ENCODE results near the gene WNT3A.

The WNT3A gene

DNA sequence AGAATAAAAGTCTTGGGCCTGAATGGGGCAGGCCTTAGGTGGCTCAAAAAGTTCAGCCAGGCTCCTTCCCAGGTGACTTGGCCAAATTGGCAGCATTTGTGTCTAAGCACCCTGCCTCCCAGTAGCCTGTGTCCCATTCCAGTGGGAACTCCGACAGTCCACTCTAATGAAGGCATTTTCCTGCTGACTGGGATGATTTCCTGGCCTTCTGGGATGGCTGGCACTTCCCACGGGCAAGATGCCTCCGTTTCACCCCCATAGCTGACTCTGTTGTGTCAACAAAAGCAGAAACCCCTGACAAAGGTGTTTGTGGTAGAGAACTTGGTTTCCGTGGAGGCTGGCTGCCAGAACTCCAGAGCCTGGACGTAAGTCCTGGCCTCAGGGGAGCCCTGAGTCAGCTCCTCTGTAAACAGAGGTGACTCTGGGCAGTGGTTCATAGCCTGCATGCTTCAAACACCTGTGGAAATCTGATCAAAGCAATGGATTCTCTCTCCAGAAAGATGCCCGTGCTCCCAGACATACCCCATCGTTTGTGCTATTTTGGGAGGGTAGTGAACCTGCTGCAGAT is 36.6 kb downstream of the WNT3A start:
- in situ Hi-C loops (cut with MboI; ENCODE audit: low pct_unique_long_range_greater_than_20kb, low sequenced_read_pairs, unreplicated experiment): no loop called here
- TF ChIP-seq, protein P1, sequence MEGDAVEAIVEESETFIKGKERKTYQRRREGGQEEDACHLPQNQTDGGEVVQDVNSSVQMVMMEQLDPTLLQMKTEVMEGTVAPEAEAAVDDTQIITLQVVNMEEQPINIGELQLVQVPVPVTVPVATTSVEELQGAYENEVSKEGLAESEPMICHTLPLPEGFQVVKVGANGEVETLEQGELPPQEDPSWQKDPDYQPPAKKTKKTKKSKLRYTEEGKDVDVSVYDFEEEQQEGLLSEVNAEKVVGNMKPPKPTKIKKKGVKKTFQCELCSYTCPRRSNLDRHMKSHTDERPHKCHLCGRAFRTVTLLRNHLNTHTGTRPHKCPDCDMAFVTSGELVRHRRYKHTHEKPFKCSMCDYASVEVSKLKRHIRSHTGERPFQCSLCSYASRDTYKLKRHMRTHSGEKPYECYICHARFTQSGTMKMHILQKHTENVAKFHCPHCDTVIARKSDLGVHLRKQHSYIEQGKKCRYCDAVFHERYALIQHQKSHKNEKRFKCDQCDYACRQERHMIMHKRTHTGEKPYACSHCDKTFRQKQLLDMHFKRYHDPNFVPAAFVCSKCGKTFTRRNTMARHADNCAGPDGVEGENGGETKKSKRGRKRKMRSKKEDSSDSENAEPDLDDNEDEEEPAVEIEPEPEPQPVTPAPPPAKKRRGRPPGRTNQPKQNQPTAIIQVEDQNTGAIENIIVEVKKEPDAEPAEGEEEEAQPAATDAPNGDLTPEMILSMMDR (IDR thresholded peaks at IDR 0.05; ENCODE audit: extremely low read depth, insufficient read depth, missing control alignments): no peak
- DNase-seq (ENCODE audit: low spot score): no peak

DNA sequence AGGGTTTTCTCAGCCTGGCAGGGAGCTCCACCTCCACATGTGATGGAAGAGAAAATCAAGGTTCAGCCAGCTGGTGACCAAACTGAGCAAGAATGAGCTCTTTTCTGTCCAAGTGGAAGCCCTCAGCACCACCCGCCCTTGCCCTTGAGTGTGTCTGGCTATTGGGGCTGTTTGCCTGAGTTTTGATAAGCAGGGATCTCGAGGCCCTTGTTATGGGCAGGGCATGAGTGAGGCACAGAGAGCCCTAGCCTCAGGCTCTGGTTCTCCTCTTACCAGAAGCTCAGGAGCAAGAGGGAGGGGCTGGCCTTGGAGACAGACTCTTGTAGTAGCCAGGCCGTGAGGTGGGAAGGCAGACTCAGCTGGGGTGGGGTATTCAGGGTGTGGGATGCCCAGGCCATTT is 38.2 kb downstream of the WNT3A start:
- in situ Hi-C loops (cut with MboI; ENCODE audit: low pct_unique_long_range_greater_than_20kb, low sequenced_read_pairs, unreplicated experiment): no loop called here
- TF ChIP-seq, protein P1 (IDR thresholded peaks at IDR 0.05; ENCODE audit: extremely low read depth, insufficient read depth, missing control alignments): no peak
- DNase-seq (ENCODE audit: low spot score): no peak

DNA sequence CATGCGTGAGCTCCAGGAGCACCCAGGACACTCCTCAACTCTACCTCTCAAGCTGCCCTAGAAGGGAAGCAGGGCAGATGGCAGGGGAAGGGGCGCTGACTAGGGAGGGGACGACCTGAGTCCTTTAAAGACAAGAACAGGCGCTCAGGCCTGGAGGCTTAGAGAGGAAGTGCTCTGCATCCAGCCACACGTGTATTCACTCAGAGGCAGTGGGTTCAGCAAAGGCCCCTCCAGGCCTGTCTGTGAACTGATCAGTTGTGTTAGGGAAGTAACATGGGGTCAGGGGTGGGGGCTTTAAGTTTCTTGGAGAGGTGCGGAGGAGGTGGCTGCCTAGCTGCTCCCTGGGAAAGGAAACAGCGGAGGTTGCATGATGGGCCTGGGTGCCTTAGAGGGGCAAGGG is 38.6 kb downstream of the WNT3A start:
- DNase-seq (ENCODE audit: low spot score): no peak
- TF ChIP-seq, protein P1 (IDR thresholded peaks at IDR 0.05; ENCODE audit: extremely low read depth, insufficient read depth, missing control alignments): no peak
- in situ Hi-C loops (cut with MboI; ENCODE audit: low pct_unique_long_range_greater_than_20kb, low sequenced_read_pairs, unreplicated experiment): no loop called here

DNA sequence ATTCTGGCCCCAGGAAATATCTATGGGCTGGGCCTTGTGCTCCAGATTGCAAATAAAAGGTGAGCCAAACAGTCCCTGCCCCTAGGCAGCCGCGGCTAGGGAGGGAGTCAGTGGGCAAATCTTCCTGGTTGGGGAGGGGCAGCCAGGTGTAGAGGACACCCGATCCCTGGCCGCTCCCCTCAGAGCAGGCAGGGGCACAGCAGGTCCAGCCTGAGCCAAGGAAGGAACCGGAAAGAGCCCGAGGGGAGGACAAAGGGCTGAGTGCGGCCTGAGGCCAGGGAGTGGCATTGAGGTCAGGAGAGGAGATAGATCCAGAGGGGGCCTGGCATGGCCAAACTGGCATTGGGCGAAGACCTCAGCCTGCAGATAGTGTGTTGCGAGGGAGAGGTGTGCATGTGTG is 39.1 kb downstream of the WNT3A start:
- in situ Hi-C loops (cut with MboI; ENCODE audit: low pct_unique_long_range_greater_than_20kb, low sequenced_read_pairs, unreplicated experiment): no loop called here
- DNase-seq (ENCODE audit: low spot score): no peak
- TF ChIP-seq, protein P1 (IDR thresholded peaks at IDR 0.05; ENCODE audit: extremely low read depth, insufficient read depth, missing control alignments): no peak

DNA sequence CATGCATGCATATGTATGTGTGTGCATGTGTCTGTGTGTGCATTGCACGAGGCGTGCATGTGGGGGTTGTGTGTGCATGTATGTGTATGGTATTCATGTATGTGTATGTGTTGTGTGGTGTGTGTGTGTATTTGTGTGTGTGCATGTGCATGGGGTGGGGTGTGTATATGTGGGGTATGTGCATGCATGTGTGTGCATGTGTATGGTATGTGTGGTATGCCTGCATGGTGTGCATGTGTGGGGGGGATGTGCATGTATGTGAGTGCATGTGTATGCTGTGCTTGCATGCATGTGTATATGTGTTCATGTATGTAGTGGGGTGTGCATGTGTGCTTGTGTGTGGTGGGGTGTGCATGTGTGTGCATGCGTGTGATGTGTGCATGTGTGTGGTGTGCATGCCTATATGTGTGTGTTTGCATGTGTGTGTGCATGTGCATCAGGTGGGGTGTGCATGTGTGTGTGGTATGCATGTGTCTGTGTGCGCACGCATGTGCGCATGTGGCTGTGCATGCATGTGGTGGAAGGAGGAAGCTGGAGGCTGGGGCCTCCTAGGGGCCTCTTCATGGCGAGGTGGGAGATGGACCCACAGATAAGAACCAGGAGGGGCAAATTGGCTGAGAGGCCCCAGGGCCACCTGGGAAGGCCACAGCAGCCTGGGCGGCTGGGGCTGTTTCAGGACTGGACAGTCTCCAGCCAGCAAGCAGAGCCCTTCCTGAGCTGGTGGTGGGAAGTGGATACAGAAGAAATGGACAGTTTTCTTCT is 39.8 kb downstream of the WNT3A start:
- TF ChIP-seq, protein P1 (IDR thresholded peaks at IDR 0.05; ENCODE audit: extremely low read depth, insufficient read depth, missing control alignments): no peak
- in situ Hi-C loops (cut with MboI; ENCODE audit: low pct_unique_long_range_greater_than_20kb, low sequenced_read_pairs, unreplicated experiment): no loop called here
- no peak for DNase-seq (ENCODE audit: low spot score)

DNA sequence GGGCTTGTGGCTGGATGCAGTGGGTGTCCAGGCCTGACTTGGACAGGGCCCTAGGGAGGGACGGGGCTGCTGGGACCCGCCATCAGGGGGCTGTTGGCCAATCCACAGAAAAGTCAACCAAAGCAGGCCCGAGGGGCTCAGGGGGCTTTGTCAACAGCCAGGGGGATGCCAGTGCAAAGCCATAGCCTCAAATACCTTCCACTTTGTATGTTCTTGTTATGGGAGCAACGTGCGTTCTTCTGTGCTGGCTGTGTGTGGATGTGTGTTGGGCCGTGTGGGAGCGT is 40.3 kb downstream of the WNT3A start:
- in situ Hi-C loops (cut with MboI; ENCODE audit: low pct_unique_long_range_greater_than_20kb, low sequenced_read_pairs, unreplicated experiment): no loop called here
- no peak for DNase-seq (ENCODE audit: low spot score)

More for the DNA sequence above, 40.3 kb downstream of the WNT3A start:
- TF ChIP-seq, protein P1 (IDR thresholded peaks at IDR 0.05; ENCODE audit: extremely low read depth, insufficient read depth, missing control alignments): no peak

All from GM13977 (cell line).